HG02678 (cell line): ENCODE data around the gene PLA2G4D.
"Not testable (repeated sequence)": the region's sequence is repeated elsewhere in the genome, so short reads cannot be mapped to it uniquely, and the experiment has no call there.

Source experiments
- ATAC-seq: cut with Tn5 transposase; IDR thresholded peaks from one replicate; pipeline ENCODE4 v1.9.1; 2021; ENCODE audit warnings: mild to moderate bottlenecking, moderate library complexity; ENCODE audit not compliant: unreplicated experiment

PLA2G4D gene

GRCh38 chr15:42091753-42092397, 2.5 kb downstream of the PLA2G4D start:
- not testable (repeated sequence) for ATAC-seq

- no peak for ATAC-seq
Measured at GRCh38 chr15:42090781-42091180, 3.6 kb downstream of the PLA2G4D start.

DNA sequence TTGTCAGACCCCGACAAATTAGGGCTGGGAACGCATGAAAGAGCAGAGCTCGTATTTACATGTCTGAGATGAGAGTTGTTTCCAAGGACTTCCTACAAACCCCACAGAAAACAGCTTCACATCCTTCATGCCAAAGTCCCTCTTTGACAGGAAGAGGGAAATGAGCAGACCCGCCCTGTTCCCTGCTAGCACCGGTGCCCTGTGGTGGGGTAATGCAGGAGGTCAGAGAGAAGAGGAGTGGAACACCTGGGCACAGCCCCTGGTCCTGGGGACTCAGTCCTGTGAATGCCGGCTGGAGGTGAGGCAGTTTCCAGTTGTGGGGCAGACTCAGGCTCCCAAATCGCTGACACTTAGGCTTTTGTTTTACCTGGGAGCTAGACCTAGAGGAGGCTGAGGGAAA, 4.0 kb downstream of the PLA2G4D start:
- ATAC-seq, result no peak

DNA sequence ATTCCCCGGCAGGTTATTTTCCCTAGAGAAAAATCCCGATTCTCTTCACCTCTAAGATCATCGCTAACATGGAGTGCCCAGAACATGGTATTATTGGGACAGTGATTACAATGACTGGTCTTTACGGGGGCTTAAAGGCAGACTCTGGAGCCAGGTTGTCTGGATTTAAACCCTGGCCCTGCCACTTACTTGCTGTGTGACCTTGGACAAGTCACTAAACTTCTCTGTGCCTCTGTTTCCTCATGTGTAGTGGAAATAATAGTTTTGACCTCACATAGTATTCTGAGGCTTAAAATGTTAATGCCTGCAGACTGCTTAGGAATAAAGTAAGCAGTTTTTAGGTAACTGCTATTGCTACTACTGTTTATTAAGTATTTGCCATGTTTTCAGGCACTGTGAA, 4.4 kb downstream of the PLA2G4D start:
- no peak for ATAC-seq

DNA sequence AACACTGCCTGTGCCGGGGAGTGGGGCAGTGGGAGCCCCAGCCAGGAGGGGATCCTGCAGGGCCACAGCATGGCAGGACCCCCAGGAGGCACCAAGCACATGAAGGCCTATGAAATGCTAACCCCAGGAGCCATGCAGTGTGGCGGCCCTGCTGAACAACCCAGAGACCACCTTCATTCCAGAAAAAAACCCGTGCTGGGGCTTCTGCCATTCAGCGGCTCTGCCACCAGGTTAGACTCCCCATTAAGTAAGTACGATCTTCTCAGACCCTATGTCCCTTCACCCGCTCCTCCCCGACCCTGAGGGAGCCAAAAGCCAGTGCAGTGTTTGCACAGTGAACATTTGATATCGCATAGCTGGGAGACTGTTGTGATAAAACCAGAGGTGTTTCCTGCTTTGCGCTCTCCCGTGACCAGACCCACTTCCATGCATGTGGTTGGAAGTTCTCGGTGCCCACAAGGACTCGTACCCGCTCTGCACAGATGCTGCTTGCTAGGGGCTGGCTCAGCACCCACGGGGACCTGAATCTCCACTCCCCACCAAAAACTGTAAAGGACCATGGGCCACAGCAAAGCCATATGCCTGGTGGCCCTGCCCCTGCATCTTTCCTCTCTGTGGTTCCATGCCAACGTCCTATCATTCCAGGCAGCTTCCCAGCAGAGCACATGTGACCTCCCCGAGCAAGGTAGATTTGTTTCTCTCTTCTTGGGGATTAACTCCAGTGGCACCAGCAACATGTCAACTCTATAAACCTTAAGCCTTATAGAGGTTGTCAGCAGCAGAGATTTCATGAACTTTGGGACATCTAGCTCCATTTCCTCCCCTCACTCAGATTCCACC, 5.3 kb downstream of the PLA2G4D start:
- ATAC-seq, result no peak

GRCh38 chr15:42087926-42088800, 6.2 kb downstream of the PLA2G4D start:
- ATAC-seq, result no peak

- no peak for ATAC-seq
Measured at GRCh38 chr15:42087460-42087859, 6.9 kb downstream of the PLA2G4D start.

- no peak for ATAC-seq
Measured at GRCh38 chr15:42085721-42086120, 8.6 kb downstream of the PLA2G4D start.

- no peak for ATAC-seq
Measured at GRCh38 chr15:42085236-42085605, 9.1 kb downstream of the PLA2G4D start.

DNA sequence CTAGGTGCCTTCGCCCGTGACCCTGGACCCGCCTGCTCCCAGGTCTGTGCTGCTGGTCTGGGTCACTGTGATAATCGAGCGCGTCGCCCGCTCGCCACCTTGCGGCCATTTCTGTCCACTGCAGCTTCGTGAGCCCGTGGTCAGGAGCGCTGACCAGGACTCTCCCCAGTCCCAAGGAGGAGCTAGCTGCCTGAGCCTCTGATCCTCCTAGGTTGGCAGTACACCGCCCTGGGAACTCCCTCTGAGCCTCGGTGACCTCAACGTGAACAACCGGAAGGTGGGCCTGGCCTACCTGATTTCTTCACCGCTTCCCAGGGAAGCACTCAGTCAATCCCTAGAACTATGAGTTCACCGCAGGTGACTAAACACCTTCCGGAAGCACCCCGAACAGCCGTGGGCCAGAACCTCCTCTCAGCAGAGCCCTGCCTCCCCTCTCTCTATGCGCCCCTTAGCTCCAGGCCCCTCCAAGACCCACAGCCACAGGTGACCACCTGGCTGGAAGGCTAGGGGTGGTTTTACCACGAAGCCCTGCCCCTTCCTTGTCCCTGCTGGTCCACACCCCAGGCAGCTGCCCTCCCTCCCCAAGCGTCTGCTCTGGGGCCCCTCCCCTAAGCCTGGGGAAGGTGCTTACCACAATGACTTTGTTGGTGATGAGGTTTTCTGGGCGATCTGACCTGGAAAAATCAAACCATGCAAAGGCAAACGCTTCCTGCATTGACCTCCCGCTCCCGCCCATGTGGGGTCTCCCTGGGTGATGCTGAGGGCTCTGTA, 9.7 kb downstream of the PLA2G4D start:
- no peak for ATAC-seq

DNA sequence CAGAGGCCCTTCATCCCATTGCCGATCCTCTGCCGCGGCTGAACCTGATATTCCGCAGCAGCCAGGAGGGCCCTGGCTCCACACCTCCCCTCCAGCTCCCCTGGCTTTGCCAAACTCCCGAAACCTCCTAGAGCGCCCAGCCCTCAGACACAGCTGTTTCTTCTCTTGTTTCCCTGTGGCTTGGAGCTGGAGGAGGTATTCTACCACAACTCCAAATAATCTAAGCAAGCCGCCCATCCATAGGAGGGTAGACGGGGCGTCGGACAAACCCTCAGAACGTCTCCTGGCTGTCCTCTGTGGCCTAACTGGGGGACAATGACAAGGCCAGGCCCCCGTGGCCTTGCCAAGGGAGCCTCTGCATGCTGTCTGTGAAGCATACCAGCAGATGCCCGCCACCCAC, 10.4 kb downstream of the PLA2G4D start:
- ATAC-seq, result no peak

GRCh38 chr15:42083605-42083908, 10.8 kb downstream of the PLA2G4D start:
- no peak for ATAC-seq

- no peak for ATAC-seq
Measured at GRCh38 chr15:42082823-42083604, 11.3 kb downstream of the PLA2G4D start.

DNA sequence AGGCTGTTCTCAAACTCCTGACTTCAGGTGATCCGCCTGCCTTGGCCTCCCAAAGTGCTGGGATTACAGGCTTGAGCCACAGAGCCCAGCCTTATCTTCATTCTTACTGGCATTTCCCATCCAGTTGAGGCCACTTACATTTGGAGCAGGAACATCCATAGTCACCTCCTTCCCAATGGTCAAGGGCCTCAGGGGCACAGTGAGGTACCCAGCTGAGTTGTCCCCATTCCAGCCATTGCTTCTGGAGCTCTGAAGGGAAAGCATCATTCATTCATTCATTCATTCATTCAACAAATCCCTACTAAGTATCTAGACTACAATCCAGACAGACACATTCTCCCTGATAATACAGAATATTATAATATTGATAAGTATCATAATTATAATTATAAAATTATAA, 12.2 kb downstream of the PLA2G4D start:
- ATAC-seq, result no peak

- ATAC-seq, result no peak
Measured at GRCh38 chr15:42080919-42081830, 13.2 kb downstream of the PLA2G4D start.

GRCh38 chr15:42080186-42080918, 14.0 kb downstream of the PLA2G4D start:
- no peak for ATAC-seq

- no peak for ATAC-seq
Measured at GRCh38 chr15:42079401-42079908, 14.9 kb downstream of the PLA2G4D start.

- no peak for ATAC-seq
Measured at GRCh38 chr15:42078903-42079302, 15.5 kb downstream of the PLA2G4D start.
